ENCODE data around the gene TSR1.

TSR1 gene

DNA sequence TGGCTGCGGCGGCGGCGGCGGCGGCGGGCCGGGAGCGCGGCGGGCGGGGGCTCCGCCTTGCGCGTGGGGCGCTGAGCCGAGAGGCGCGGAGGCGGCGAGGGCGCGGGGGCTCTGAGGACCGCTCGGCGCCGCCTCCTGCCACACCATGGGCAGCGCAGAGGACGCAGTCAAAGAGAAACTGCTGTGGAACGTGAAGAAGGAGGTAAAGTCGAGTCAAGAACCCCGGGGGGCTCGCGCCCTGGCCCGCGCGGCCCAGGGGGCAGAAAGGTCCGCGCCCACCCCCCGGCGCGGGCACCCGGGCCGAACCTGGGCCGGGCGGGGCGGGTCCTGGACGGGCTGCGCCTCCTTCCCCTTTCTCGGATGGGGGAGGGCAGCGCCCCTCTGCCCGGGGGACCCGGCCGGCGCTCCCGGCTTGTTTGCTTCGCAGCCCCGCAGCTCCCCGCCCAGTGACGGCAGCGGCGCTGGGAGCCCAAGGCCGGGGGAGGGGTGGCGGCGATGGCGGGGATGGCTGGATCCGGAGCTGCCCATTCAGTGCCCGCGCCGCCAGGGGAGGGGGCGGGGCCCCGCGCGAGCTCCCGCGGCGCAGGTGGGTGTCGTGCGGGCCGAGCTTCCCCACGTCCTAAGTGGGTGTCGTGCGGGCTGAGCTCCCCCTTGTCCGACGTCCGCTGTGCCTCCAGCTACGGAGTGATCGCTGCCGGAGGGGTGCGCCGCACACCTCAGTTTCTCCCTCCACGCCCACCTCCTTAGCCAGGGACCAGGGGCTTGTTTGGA lies 1.5 kb upstream of the TSR1 start:
- H3K4me3 ChIP-seq (ENCODE audit: low read depth, low read length) = peak overlapping the region; percentile 53
- TF ChIP-seq, protein P1, sequence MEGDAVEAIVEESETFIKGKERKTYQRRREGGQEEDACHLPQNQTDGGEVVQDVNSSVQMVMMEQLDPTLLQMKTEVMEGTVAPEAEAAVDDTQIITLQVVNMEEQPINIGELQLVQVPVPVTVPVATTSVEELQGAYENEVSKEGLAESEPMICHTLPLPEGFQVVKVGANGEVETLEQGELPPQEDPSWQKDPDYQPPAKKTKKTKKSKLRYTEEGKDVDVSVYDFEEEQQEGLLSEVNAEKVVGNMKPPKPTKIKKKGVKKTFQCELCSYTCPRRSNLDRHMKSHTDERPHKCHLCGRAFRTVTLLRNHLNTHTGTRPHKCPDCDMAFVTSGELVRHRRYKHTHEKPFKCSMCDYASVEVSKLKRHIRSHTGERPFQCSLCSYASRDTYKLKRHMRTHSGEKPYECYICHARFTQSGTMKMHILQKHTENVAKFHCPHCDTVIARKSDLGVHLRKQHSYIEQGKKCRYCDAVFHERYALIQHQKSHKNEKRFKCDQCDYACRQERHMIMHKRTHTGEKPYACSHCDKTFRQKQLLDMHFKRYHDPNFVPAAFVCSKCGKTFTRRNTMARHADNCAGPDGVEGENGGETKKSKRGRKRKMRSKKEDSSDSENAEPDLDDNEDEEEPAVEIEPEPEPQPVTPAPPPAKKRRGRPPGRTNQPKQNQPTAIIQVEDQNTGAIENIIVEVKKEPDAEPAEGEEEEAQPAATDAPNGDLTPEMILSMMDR (IDR thresholded peaks at IDR 0.05; ENCODE audit: low read depth, low read length) = no peak
- DNase-seq = peak; percentile 67
- no peaks in the 10 kb centered on the region for H3K9me3 ChIP-seq
- peaks cover 27% of the 10 kb centered on the region for H3K36me3 ChIP-seq
- H3K27me3 ChIP-seq = no peaks in the 10 kb centered on the region
- no peaks in the 10 kb centered on the region for H3K4me1 ChIP-seq

GRCh38 chr17:2336852-2337543 lies 741 bp upstream of the TSR1 start, which contains the start of gene SGSM2:
Gene SGSM2 (plus strand): TSS chr17:2337501. CDS start chr17:2337689, 188 bp downstream.
- peak within 1 kb of the TSS; percentile 91 for H3K4me3 ChIP-seq (ENCODE audit: low read depth, low read length)
- TF ChIP-seq, protein P1 (IDR thresholded peaks at IDR 0.05; ENCODE audit: low read depth, low read length) = no peak
- no peaks in the 10 kb centered on the region for H3K9me3 ChIP-seq
- H3K27me3 ChIP-seq = no peaks in the 10 kb centered on the region
- DNase-seq = peak; percentile 77
- peaks cover 31% of the 10 kb centered on the region for H3K36me3 ChIP-seq
- no peaks in the 10 kb centered on the region for H3K4me1 ChIP-seq

DNA sequence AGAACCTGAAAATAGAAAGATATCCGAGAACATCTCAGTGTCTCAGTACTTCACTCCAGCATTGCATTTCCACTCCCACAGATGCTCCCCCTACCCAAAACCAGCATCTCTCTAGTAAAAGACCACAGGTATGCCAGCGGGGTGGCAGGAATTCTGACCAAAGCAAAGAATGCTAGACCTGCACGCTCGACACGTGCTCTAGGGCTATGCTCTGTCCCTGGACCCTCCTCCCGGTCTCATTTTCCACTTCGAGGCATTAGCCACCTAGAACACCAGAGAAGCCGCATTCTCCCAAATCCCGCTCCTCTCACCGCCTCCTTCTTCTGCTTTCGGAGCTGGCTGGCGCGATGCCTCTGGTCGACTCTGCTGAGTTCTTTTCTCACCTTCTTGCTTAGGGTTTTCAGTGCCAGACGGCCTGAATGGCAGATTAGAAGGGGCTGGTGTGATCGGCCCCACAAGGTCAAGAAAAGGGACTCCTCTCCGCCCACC lies 487 bp downstream of the TSR1 start:
- Histone ChIP-seq H3K36me3 (peaks cover 44% of the 10 kb centered on the region), H3K4me3 (ENCODE audit: low read depth, low read length) (peak overlapping the region; percentile 91), H3K9me3 (no peaks in the 10 kb centered on the region), H3K4me1 (no peaks in the 10 kb centered on the region), H3K27me3 (no peaks in the 10 kb centered on the region)
- TF ChIP-seq, protein P1 (IDR thresholded peaks at IDR 0.05; ENCODE audit: low read depth, low read length) = no peak
- no peak for DNase-seq

- Histone ChIP-seq H3K27me3 (no peaks in the 10 kb centered on the region), H3K4me3 (ENCODE audit: low read depth, low read length) (no peak overlapping the region), H3K36me3 (peaks cover 59% of the 10 kb centered on the region), H3K4me1 (no peaks in the 10 kb centered on the region), H3K9me3 (no peaks in the 10 kb centered on the region)
- TF ChIP-seq, protein P1 (IDR thresholded peaks at IDR 0.05; ENCODE audit: low read depth, low read length) = no peak
- no peak for DNase-seq
These were observed 5.0 kb downstream of the TSR1 start for GRCh38 chr17:2331303-2331702.

- H3K4me3 ChIP-seq (ENCODE audit: low read depth, low read length) = no peak overlapping the region
- no peaks in the 10 kb centered on the region for H3K9me3 ChIP-seq
- H3K27me3 ChIP-seq = no peaks in the 10 kb centered on the region
- peaks cover 30% of the 10 kb centered on the region for H3K36me3 ChIP-seq
- DNase-seq = no peak
- TF ChIP-seq, protein P1 (IDR thresholded peaks at IDR 0.05; ENCODE audit: low read depth, low read length) = no peak
- H3K4me1 ChIP-seq = no peaks in the 10 kb centered on the region
These were observed 12.5 kb downstream of the TSR1 start for GRCh38 chr17:2323629-2324314.
